Stimulated activated CD8-positive, alpha-beta memory T cell treated with anti-CD3 and anti-CD28 coated beads, Interleukin-7, amount 100 ng/mL, for 24 hours (primary cell): ENCODE results near the gene FUT7.

Experiments used
- DNase-seq: peaks from one replicate; pipeline ENCODE4 v3.0.0-alpha.2; 2020; ENCODE audit warnings: low read depth

Gene FUT7

GRCh38 chr9:137032858-137033257 is 970 bp upstream of the FUT7 start:
- no peak for DNase-seq

GRCh38 chr9:137030538-137031527 is 1.1 kb downstream of the FUT7 start:
- DNase-seq = no peak

GRCh38 chr9:137030006-137030405 is 1.9 kb downstream of the FUT7 start:
- DNase-seq = no peak

GRCh38 chr9:137029058-137029936 is 2.6 kb downstream of the FUT7 start:
- DNase-seq = peak; percentile 64

- DNase-seq = no peak
These were observed 3.4 kb downstream of the FUT7 start for GRCh38 chr9:137028263-137029057.

- DNase-seq = no peak
These were observed 4.3 kb downstream of the FUT7 start, which contains the start of gene ABCA2 for GRCh38 chr9:137027369-137028262. ABCA2 (minus strand) TSS chr9:137028237; CDS start chr9:137028140, 97 bp downstream.

GRCh38 chr9:137026828-137027227 is 5.1 kb downstream of the FUT7 start:
- DNase-seq = no peak

GRCh38 chr9:137026384-137026783 is 5.5 kb downstream of the FUT7 start:
- DNase-seq = no peak

GRCh38 chr9:137025517-137025966 is 6.3 kb downstream of the FUT7 start:
- no peak for DNase-seq

GRCh38 chr9:137023583-137023991 is 8.3 kb downstream of the FUT7 start:
- no peak for DNase-seq

GRCh38 chr9:137023157-137023556 is 8.7 kb downstream of the FUT7 start:
- no peak for DNase-seq

GRCh38 chr9:137022662-137023008 is 9.3 kb downstream of the FUT7 start:
- DNase-seq = no peak

- DNase-seq = peak; percentile 60
These were observed 9.8 kb downstream of the FUT7 start for GRCh38 chr9:137021979-137022661.

- no peak for DNase-seq
These were observed 10.3 kb downstream of the FUT7 start for GRCh38 chr9:137021568-137021978.

GRCh38 chr9:137020771-137021567 is 10.9 kb downstream of the FUT7 start:
- no peak for DNase-seq

GRCh38 chr9:137019891-137020683 is 11.8 kb downstream of the FUT7 start:
- DNase-seq = no peak

GRCh38 chr9:137018761-137019559 is 12.9 kb downstream of the FUT7 start:
- no peak for DNase-seq
